Measurements from ENCODE around the gene EN2. TPM values are rescaled to one million over a fixed set of nuclear protein-coding genes. Genes with fewer than 3 reads are reported as not detected.

Gene EN2
- total and polyA plus RNA-seq, 4 donors = 0.02 to 0.06 (median 0.04) TPM; not detected in 1

GRCh38 chr7:155427411-155428038 is 30.4 kb upstream of the EN2 start:
- peaks cover 0 to 8% (median 0%) of the 10 kb centered on the region in 4 donors for H3K9me3 ChIP-seq (ENCODE audit: control insufficient read depth in 4 of 4, insufficient read depth in 3 of 4, low read length in 3 of 4)
- H3K4me1 ChIP-seq (ENCODE audit: control insufficient read depth in 5 of 5, insufficient read depth in 5 of 5, low read length in 5 of 5) = no peaks in the 10 kb centered on the region
- H3K36me3 ChIP-seq (ENCODE audit: control insufficient read depth in 4 of 4, insufficient read depth in 4 of 4, low read length in 4 of 4) = no peaks in the 10 kb centered on the region
- ATAC-seq (ENCODE audit: insufficient read depth, low FRiP score) (no peak), DNase-seq (no peak)
- H3K9ac ChIP-seq (ENCODE audit: insufficient read depth in 1 of 2, low read length in 2 of 2) = no peak overlapping the region
- TF ChIP-seq CTCF (IDR thresholded peaks at IDR 0.05; ENCODE audit: control extremely low read depth, extremely low read depth) = no peak
- H3K27ac ChIP-seq (ENCODE audit: low read depth in 1 of 2, low read length in 1 of 2) = no peak overlapping the region
- no peak overlapping the region for H3K4me3 ChIP-seq
- 68 to 72% methylated on average over 20 of the region's 20 CpGs for WGBS, 2 donors
- peaks cover 4 to 24% (median 10%) of the 10 kb centered on the region in 3 donors for H3K27me3 ChIP-seq (ENCODE audit: control insufficient read depth in 3 of 3, insufficient read depth in 3 of 3, low read length in 2 of 3)

GRCh38 chr7:155428171-155428834 is 29.6 kb upstream of the EN2 start:
- Histone ChIP-seq H3K4me1 (ENCODE audit: control insufficient read depth in 5 of 5, insufficient read depth in 5 of 5, low read length in 5 of 5) (no peaks in the 10 kb centered on the region), H3K27me3 (ENCODE audit: control insufficient read depth in 3 of 3, insufficient read depth in 3 of 3, low read length in 2 of 3) (peaks cover 4 to 27% (median 10%) of the 10 kb centered on the region in 3 donors), H3K9me3 (ENCODE audit: control insufficient read depth in 4 of 4, insufficient read depth in 3 of 4, low read length in 3 of 4) (peaks cover 0 to 10% (median 0%) of the 10 kb centered on the region in 4 donors), H3K27ac (ENCODE audit: low read depth in 1 of 2, low read length in 1 of 2) (no peak overlapping the region), H3K36me3 (ENCODE audit: control insufficient read depth in 4 of 4, insufficient read depth in 4 of 4, low read length in 4 of 4) (no peaks in the 10 kb centered on the region), H3K9ac (ENCODE audit: insufficient read depth in 1 of 2, low read length in 2 of 2) (no peak overlapping the region), H3K4me3 (no peak overlapping the region)
- DNase-seq (no peak), ATAC-seq (ENCODE audit: insufficient read depth, low FRiP score) (no peak)
- TF ChIP-seq CTCF (IDR thresholded peaks at IDR 0.05; ENCODE audit: control extremely low read depth, extremely low read depth) = no peak
- WGBS, 2 donors = 86 to 87% methylated on average over 14 of the region's 14 CpGs

DNA sequence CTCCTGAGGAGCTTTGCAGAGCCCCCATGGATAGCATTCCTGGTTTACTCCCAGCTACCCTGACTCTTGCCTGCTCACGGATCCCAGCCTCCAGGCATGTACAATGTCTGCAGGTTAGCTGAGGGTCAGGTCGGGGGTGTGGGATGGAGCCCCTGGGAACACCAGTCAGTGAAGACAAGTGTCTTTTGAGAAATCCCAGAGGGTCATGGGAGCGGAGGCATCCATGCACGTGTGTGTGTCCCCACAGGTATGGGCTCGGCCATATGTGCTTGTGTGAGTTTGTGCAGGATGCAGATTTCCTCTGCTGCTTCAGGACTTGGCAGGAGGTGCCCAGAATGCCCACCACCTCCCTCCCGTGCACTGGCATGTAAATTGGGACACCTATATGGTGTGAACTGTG is 28.3 kb upstream of the EN2 start:
- Histone ChIP-seq H3K36me3 (ENCODE audit: control insufficient read depth in 4 of 4, insufficient read depth in 4 of 4, low read length in 4 of 4) (no peaks in the 10 kb centered on the region), H3K4me3 (no peak overlapping the region), H3K9ac (ENCODE audit: insufficient read depth in 1 of 2, low read length in 2 of 2) (no peak overlapping the region), H3K4me1 (ENCODE audit: control insufficient read depth in 5 of 5, insufficient read depth in 5 of 5, low read length in 5 of 5) (no peaks in the 10 kb centered on the region), H3K27me3 (ENCODE audit: control insufficient read depth in 3 of 3, insufficient read depth in 3 of 3, low read length in 2 of 3) (peaks cover 4 to 27% (median 10%) of the 10 kb centered on the region in 3 donors), H3K27ac (ENCODE audit: low read depth in 1 of 2, low read length in 1 of 2) (no peak overlapping the region), H3K9me3 (ENCODE audit: control insufficient read depth in 4 of 4, insufficient read depth in 3 of 4, low read length in 3 of 4) (peaks cover 0 to 11% (median 0%) of the 10 kb centered on the region in 4 donors)
- WGBS, 2 donors = 67 to 81% methylated on average over 6 of the region's 6 CpGs
- ATAC-seq (ENCODE audit: insufficient read depth, low FRiP score) (no peak), DNase-seq (no peak)
- TF ChIP-seq CTCF (IDR thresholded peaks at IDR 0.05; ENCODE audit: control extremely low read depth, extremely low read depth) = no peak
